HG03432 (cell line): ENCODE results near the gene CXCL10.
"Not testable (repeated sequence)": the region's sequence is repeated elsewhere in the genome, so short reads cannot be mapped to it uniquely, and the experiment has no call there.

Experiments
- ATAC-seq: cut with Tn5 transposase; IDR thresholded peaks from one replicate; pipeline ENCODE4 v1.9.1; 2021; ENCODE audit warnings: mild to moderate bottlenecking, moderate library complexity; ENCODE audit not compliant: unreplicated experiment

CXCL10 gene

DNA sequence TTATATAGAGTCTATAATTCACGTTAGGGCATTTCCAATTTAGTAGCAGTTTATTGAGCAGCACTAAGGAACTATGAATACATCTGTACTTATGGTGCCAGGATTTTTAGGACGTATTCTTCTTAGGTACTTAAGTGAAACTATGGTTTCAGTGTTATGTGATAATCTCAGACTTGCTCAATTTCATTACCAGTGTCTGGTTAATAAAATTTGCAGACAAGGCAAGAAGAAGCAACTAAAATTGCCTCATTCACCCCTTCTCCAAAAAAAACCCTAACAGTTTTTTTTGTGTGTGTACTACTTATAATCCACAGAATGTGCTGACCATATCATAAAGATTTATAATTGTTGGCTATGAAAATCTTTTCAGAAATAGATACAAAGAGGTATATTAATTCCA, 6.0 kb upstream of the CXCL10 start:
- ATAC-seq = no peak

DNA sequence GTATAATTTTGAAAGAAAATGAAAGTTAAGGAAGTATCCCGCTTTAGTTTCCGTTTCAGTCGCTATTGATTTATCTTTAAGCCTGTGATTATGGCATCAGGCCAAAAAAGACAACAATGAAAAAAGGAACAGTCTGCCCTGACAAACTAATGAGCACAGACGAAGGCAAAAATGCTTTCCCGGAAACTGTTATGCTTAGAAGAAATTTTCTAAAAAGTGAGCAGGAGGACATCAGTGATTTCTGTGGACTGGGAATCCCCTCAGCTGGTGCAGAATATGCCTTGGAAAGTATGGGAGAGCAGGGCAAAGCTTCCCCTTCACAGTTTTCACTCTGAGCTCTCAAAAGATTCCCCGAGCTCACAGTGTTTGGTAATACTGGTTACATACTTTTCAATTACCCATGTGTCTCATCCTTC, 5.1 kb upstream of the CXCL10 start:
- no peak for ATAC-seq

DNA sequence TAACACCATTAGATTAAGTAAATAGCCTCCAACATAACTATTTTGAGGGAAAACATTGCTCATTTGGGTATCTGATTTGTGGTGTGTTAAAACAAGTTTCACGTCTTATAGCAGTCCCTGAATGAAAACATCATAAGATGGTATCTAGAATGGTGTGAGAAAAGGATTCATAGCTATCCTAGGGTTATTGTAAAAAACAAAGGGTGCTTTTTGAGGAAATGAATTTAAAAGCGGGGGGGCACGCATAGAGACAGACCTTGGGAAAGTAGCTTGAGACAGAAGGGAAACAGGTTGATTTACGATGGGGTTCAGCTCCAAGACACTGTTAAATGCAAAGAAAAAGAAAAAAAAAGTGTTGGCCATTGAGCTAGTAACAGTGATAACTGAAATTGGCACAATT, 768 bp upstream of the CXCL10 start:
- no peak for ATAC-seq

DNA sequence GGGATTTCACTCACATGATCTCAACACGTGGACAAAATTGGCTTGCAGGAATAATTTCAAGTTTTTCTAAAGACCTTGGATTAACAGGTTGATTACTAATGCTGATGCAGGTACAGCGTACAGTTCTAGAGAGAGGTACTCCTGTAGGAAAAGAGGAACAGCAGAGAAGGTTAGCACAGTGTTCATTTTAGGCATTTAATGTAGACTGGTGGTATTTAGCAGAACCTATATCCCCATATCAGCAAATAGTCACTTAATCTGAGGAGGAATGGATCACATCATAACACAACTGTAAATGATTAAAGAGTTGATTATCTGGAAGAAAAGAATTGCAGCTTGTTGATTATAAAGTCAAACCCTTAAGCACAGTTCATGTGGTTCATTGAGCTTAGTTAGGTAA, 620 bp downstream of the CXCL10 start:
- ATAC-seq = no peak

DNA sequence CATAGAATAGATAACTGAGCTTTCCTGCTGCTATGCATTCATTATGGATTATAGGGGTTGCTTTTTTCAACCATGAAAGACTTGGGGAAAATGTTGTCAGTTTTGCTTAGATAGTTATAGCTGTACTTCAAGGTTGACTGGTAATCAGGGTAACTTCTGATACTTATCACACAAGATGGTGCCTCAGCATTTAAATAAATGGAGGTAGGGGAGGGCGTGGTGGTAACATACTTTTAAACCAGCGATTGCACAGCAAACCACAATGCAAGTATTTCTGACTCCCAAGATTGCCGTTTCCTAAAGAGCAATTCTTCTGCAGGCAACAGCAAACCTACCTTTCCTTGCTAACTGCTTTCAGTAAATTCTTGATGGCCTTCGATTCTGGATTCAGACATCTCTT, 1.3 kb downstream of the CXCL10 start:
- ATAC-seq = no peak

DNA sequence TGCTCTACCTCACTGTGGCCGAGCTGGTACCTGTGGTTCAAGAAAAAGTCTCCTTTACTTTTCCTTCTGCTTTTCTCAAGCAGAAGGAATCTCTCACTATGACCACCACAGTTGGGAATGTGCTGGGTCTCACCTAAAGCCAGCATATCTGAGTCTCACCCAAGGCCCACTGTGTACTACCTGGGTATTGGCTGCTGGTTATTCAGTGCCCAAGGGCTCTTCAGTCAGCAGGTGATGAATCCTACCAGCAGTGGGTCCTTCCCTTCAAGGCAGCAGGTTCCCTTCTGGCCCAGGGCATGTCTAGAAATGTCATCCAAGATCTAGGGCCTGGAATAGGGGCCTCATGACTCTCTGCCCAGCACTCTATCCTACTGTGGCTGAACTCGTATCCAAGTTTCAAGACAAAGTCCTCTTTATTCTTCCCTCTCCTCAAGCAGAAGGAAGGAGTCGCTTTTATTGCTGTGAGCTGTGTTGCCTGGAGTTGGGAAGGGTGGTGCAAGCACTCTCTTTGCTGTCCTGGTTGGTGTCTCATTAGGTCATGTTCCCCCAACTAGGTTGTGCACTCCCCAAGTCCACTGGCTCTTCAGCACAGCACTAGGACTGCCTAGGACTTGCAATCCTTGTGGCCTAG, 6.1 kb downstream of the CXCL10 start:
- no peak for ATAC-seq

DNA sequence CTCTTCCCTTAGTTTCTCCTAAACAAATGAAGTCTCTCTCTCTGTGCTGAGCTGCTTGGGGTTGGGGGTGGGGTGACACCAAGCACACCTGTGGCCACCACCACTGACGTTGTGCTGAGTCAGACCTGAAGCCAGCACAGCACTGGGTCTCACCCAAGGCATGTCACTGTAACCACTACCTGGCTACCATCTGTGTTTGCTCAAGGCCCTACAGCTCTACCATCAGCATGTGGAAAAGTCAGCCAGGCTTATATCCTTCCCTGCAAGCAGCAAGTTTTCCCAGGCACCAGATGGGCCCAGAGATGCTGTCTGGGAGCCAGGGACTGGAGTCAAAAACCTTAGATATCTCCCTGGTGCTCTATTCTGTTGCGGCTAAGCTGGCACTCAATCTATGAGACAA, 6.9 kb downstream of the CXCL10 start:
- peak; percentile 68 for ATAC-seq

DNA sequence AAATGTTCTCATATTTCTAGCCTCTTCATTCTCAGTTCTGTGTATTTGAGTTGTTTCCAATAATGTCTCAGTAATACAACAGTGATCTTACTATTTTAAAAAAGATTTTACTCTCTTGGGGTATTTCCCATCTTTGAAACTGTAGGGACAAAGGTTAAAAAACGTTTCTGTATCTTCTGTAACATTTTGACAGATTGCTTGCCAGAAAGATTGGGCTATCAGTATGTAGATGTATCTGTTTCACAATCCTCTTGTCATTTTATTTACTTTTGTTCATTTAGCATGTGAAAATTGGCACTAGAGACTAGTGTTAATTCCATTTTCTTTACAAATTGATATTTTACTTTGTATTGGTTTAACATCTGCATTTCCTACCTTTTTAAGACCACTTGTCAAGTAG, 9.8 kb downstream of the CXCL10 start:
- no peak for ATAC-seq

DNA sequence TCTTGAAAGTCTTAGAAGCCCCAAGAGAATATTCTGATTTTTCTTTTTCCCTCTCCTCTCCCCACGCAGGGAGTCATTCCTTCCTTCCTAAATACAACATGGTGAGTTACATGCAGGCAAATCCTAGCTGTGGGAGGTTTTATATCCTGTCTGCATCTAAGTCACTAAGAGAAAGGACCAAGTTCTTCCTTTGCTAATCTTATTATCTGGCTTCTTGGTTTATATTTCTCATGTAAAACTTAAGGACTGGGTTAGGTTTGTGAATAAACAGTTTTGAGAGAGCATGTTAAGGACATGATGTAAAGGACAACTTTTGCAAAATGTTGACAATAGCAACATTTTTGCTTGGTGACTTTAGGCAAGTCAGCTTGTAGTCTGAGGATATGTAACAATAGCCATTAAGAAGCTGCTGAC, 10.9 kb downstream of the CXCL10 start:
- no peak for ATAC-seq

DNA sequence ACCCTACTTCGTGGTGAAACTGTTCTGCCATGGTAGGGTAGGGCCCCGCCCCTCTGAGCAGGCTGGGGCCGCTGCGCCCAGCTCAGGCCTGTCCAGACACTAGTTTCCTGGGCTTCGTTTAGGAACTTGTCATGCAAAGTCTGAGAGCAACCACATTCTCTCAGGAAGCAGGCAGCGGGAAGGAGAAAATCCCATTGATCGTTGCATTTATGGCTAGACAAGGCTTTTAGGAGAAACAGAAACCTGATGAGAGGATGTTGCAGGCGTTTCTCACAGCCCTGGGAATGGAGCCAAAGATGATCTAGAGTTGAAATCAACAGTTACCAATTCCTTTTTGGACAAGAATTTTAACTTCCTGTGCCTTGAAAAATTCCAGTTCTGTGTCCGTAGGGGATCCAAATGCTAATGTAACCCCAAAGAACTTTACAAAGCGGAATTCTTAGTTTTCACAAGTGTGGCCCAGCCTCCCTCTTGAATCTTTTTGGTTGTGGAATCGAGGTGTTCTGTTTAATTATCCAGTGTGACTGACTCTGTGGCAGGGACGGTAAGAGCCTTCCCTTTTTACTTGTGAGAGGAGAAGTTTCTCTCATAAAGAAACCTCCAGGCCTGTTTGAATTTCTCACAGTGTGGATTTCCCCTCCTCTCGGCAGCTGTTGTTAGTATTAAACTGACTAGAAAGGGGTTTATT, 11.5 kb downstream of the CXCL10 start:
- ATAC-seq = peak; percentile 82

DNA sequence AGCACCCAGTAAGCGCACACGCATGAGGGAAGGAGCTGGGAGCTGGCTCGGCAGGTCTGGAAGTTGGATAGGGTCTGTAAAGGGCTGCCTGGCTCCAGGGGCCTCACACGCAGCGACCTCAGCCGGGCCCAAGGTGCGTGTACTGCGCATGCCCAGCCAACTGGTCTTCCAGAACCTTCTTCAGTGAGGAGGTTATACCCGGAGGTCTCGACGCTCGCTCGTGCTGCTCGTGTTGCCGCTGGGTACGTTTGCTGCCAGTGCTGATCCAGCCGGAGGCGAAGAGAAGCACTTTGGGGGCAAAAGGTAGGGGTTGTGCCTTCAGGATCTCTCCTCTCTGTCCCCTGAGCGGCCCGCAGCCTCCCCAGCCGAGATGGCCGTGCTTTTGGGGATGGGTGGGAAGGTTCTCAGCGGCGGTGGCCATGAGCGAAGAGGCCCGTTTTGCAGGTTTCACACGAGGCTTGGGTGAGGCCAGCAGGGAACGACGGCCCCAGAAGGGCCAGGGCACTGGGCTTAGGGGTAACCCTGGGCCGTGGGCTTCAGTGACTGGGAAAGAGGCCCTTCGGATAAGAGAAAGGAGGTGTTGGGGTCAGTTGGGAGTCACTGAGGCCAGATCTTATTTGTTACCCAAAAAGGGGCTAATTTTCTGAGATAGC, 12.2 kb downstream of the CXCL10 start:
- no peak for ATAC-seq

DNA sequence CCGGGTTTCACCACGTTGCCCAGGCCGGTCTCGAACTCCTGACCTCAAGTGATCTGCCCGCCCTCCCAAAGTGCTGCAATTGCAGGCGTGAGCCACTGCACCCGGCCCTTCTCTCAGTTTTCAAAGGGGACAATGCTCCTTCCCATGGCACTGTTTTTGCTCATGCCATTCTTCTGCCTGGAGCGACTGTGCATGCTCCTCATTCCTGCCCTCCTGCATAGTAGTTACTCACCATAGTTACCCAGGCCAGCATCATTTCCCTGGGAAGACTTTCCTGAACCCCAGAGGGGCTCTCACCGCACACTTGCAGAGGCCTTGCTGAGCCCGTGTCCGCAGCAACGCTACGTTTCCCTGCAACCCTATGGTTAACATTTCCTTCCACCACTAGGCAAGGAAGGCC, 12.7 kb downstream of the CXCL10 start:
- ATAC-seq = no peak

DNA sequence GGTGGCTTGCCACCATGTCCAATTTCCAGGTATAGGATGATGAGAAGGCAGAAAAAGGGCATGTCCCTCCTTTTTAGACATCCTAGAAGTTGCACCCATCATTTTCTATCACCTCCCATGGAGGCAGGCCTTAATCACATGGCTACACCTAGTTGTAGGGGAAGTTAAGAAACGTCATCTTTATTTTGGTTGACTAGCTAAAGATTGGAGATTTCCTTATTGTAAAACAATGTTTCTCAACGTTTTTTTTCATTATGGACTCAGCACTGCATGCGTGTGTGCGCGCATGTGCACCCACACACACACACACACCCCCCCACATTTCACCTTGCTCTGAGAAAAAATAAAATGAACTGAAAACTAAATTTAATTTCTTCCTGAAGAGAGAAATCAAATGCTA, 14.0 kb downstream of the CXCL10 start:
- no peak for ATAC-seq

DNA sequence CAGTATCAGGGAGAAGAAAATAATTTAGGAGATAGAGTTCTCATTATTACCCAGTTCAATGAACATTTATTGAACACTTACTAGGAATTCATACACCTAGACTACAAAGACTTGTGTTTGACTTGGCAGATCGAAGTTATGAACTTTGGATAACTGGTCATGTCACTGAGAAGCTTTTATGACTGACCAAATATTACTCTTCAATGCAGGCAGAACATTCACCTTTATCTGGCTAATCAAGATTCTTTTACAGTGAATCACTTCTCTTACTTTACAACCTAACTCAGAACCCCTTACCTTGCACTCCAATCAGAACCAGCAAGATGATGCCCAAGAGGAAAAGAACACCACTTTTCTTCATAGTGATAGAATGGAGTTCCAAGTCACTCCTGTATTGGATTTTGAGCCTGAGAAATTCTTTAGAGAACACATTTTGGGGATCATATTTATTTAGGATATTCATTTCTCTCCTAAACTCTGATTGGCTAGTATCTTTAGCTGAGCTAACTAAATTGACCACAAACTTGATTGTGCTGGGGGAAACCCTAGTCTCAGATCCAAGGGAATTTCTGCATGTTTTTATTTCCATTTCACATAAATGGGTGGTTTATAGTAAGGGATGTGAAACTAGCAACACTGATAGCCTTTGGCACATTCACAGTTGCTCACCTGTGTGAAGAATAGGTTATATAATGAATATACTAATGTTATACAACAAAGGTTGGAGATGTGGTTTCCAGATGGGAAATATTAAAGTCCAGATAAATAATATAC, 16.0 kb downstream of the CXCL10 start, which contains the start of gene CXCL9:
Gene CXCL9, minus strand, starts transcription at position 421 of the 774 bp plus-strand sequence. Its CDS starts 60 bp downstream, at position 361.
- no peak for ATAC-seq

DNA sequence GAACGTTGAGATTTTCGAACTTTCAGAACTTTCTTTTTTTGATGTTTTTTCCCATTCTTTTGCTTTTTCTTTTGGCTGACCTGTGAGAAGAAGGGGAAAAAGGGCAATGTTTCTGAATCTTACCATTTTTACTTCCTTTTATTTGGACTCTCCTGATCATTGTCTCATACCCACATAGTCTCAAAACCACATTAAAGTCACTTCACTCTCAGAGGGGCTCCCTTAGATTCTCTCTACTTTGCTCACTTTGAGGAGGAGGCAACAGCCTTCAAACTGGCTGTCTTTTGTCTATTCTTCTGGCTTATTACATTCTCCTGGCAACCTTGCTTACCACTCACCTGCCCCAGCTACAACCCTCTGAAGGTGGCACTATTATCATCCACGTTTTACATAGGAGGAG, 19.7 kb downstream of the CXCL10 start:
- no peak for ATAC-seq

DNA sequence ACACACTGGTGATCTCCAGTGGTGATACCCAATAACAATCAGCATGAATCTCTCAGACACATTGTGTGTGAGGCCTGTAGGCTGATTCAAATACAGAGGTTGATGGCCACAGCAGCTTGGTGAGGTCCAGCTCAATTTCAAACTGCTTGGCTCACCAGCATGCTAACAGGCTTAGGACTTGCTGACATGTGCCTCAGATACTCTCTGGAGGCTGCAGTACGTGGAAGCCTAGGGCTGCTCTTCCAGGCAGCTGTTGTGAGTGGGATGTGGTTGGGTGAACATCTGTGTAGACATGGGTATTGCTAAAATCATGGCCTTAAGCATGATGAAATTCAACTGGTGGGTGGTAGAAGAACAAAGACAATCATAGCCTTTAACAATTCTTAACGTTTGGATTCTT, 20.3 kb downstream of the CXCL10 start:
- no peak for ATAC-seq

DNA sequence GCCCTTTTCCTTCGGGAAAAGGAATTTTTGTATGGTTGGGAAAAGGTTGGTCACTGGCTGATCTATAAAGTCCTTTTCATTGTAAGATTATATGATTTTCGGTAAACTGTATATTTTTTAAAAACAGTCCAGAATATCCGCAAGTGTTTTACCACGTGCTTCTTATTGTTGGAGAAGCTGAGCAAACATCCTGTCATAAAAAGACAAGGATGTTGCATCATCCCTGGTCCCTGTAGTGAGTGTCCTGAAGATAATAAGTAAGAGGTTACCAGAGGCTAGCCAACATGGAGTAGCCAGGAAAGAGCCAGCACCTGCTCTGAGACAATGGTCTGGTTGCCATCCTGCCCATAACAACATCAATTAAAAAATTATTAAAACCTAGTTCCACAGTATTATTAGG, 21.1 kb downstream of the CXCL10 start:
- ATAC-seq = no peak

DNA sequence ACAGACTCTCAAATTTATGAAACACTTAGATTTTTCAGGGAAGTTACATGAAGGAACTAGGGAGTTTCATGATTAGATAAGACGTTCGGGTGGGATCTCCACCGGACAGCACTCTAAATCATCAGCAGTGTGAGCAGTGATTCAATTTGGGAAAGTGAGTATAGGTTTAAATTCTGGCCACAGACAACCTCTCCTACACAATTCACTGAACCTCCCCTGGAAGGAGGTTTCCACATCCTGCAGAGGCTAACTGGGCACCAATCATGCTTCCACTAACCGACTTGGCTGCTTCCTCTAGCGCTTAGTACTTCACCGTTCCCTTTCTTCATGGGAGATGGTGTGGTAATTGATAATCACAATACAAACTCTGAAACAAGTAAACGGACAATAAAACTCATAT, 21.6 kb downstream of the CXCL10 start:
- ATAC-seq = no peak

DNA sequence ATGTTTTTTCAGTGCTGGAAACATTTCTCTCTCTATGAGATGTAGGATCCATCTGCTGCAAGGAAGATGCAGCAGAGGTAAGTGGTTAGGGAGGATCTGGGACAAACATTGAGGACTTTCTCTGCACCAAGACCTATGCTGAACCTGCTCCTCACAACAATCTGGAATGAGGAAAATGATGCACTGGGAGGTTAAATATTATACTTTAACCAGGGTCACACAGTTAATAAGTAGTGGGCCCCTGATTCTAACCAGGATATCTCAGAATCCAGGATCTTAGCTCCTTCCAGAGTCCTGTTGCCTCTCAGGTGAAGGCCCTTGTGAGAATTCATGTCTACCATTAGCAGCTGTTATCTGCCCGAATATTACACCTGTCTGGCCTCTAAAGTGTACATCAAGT, 23.0 kb downstream of the CXCL10 start:
- no peak for ATAC-seq

DNA sequence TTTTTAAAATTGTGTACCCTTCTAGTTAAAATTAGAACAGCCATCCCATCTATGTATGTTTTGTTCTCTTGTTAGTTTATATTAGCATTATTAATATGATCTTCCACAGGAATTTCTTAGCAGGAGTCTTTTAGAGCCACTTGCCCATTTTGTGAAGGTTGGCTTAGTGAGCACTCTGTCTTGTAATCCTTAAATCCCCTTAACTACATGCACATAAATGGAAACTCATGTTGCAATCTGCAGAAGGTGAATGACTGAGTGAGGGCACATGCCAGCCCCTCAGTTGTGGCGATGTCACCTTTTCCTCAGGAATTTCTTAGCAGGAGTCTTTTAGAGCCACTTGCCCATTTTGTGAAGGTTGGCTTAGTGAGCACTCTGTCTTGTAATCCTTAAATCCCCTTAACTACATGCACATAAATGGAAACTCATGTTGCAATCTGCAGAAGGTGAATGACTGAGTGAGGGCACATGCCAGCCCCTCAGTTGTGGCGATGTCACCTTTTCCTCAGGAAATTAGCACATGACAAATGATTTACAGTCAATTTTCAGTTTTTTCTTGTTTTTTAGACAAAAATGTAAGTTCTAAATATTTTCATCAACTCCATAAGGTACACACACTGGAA, 24.7 kb downstream of the CXCL10 start:
- not testable (repeated sequence) for ATAC-seq

DNA sequence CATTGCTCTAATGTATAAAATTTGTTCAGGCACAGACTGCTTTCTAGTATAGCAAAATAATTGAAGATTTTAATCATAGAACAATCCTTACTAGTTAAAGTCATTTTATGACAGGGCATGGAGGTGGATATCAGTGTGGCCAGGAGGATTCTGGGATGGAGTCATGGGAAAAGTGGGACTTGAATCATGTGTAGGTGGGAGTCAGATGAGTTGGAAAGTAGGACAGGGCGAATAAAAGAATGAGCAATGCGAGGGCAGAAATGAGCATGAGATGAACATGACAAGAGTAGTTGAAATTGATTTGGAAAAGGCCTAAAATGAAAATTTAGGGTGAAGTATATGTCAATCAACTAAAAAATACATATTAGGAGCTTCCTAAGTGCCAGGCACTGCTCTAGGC, 25.4 kb downstream of the CXCL10 start:
- no peak for ATAC-seq
